Stimulated activated CD8-positive, alpha-beta memory T cell treated with anti-CD3 and anti-CD28 coated beads, Interleukin-7, amount 100 ng/mL, for 48 hours (primary cell): Measurements from ENCODE around the gene FRMD4A.

ENCODE experiments used
- DNase-seq, 2 donors: peaks; one replicate each; pipeline ENCODE4 v3.0.0-alpha.2; 2020; ENCODE audit warnings: low read depth in 1 of 2; ENCODE audit errors: extremely low read depth in 1 of 2

Gene FRMD4A

DNA sequence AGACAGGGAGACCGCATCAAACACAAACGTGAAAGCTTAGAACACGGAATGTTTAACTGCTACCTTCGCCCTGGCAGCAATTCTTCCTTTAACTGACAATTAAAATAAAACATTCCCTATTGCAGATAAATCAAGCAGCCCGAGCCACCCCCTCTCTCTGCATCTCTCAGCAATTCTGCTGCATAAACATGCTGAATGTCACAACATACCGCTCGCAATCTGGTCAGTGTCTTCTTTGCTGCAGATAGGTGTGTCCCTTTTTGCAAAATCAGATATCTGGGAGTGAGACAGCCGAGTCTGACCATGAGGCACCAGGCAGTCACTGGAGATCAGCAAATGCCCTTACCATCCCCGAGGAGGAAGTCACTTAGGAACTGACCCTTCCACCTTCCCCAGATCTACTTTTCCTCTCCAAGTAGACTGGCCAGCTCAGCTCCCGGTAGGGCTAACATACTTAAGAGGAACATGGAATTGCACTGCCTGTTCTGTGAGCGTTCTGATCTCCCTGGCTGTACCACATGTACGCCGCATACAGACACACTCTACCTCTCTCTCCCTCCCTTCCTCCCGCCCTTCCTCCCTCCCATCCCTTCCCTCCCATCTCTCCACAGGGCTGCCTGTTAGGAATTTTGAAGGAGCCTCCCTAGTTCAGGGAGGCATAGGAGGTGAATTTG, at the start of gene FRMD4A:
Gene FRMD4A, minus strand, starts transcription at position 537 of the 674 bp plus-strand sequence.
- DNase-seq, result no peak

- no peak for DNase-seq
These were observed 49.0 kb upstream of the FRMD4A start for GRCh38 chr10:14379556-14380280.

DNA sequence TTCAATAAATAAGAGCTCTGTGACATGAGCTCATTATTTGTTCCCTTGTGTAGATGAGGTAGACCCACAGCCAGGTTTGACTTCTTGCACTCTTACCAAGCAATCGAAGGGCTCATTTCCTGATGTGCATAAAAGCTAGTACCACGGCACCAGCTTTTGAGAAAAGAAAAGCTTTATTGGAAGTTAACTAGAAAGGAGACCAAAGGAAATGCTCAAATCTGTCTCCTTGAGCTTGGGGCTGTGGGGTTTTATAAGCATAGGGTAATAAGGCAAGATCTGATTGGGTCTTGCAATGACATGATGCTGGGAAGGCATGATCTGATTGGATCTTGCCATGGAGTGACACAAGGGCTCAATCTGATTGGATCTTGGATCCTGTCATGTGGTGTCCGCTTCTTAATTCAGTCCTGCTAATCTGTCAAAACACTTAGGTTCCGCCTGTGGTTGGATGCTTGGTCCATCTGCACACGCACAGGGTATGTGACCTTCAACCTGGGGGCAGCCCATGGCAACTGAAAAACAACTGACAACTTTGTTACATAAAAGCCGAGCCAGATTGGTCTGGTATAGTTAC, 47.8 kb upstream of the FRMD4A start:
- no peak for DNase-seq

GRCh38 chr10:14377591-14378175, 47.0 kb upstream of the FRMD4A start:
- no peak for DNase-seq

DNA sequence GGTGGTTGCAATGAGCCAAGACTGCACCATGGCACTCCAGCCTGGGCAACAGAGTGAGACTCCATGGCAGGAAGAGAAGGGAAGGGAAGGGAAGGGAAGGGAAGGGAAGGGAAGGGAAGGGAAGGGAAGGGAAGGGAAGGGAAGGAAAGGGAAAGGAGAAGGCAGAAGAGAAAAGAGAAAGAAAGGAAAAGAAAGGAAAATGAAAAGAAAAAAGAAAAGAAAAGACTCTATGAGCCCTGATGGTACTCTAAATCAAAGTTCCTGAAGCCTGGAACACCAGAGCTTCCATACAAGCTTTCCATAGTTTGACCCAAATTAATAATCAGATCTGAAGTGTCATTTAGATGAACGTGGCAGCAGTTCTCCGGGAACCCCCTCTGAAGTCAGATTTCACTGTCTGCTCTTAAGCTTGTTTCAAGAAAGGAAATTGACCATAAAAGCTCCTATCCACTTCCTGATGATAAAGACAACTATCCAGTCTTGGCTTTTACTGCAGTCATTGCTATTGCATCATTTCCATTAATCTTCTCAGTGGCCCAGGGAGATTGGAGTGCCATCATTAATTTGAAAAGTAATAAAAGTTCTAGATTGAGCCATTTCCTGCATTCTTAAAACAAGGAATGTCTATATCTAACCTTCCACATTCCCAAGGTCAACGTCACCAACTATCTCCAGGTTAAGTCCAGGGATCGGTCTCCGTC, 44.2 kb upstream of the FRMD4A start:
- DNase-seq, result no peak

DNA sequence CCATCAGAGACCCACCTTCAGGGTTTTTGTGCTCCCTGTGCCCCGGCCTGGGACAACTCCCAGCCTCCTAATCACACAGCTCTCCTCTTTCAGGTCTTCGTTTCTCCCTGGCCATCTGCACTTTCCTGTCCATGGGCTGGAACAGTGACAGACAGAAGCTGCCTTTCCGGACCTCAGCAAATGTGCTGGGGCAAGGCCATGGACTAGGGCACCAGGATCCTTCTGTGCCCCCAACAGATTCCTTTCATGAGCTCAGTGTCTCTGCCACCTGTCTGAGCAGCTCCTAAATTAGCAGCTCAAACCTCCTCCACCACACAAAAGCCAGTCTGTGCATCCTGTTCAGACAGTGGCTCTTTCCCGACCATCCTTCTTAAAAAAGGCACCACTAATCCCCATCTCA, 41.9 kb upstream of the FRMD4A start:
- DNase-seq, result no peak

- DNase-seq, result no peak
These were observed 40.9 kb upstream of the FRMD4A start for GRCh38 chr10:14371581-14371980.

DNA sequence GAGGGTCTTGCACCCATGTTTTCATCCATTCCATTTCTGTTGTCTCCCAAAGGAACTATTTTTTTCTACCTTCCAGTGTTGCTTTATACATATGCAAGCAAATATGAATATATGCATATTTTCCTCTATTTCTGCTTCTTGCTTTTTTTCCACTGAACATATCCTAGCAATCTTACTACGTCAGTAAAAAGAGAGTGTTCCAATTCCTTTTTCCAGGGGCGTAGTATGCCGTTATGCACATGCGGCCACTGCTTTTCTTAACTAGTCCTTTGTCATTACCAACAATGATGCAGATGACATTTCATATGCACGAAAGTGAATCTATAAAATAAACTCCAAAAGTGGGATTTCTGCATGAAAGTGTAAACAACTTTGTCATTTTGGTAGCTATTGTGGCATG, 40.2 kb upstream of the FRMD4A start:
- no peak for DNase-seq

- no peak for DNase-seq
These were observed 39.2 kb upstream of the FRMD4A start for GRCh38 chr10:14369906-14370305.

- DNase-seq, result no peak
These were observed 36.0 kb upstream of the FRMD4A start for GRCh38 chr10:14366760-14367159.

- no peak for DNase-seq
These were observed 34.5 kb upstream of the FRMD4A start for GRCh38 chr10:14365266-14365665.

- DNase-seq, result no peak
These were observed 31.4 kb upstream of the FRMD4A start for GRCh38 chr10:14362104-14362503.

GRCh38 chr10:14360961-14361360, 30.2 kb upstream of the FRMD4A start:
- no peak for DNase-seq

DNA sequence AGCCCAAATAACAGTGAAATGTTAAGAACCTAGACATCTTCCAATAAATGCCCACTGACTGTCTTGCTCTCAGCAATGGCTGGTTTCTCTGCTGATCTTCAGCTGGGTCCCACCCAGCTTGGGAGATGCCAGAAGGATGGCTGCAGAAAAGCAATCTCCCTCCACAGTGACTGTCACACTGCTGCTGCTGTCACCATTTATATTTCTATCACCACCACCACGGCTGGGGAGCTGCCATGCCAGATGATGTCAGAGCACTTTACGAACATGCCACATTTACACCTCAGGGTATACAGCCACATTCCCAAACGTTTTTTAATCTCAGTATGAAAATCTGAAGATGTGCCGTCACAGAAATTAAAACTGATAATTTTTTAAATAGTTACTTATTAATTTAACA, 29.8 kb upstream of the FRMD4A start:
- DNase-seq, result no peak

- DNase-seq, result no peak
These were observed 28.3 kb upstream of the FRMD4A start for GRCh38 chr10:14358886-14359573.

- DNase-seq, result no peak
These were observed 26.2 kb upstream of the FRMD4A start for GRCh38 chr10:14356921-14357320.

- no peak for DNase-seq
These were observed 25.0 kb upstream of the FRMD4A start for GRCh38 chr10:14355750-14356149.

DNA sequence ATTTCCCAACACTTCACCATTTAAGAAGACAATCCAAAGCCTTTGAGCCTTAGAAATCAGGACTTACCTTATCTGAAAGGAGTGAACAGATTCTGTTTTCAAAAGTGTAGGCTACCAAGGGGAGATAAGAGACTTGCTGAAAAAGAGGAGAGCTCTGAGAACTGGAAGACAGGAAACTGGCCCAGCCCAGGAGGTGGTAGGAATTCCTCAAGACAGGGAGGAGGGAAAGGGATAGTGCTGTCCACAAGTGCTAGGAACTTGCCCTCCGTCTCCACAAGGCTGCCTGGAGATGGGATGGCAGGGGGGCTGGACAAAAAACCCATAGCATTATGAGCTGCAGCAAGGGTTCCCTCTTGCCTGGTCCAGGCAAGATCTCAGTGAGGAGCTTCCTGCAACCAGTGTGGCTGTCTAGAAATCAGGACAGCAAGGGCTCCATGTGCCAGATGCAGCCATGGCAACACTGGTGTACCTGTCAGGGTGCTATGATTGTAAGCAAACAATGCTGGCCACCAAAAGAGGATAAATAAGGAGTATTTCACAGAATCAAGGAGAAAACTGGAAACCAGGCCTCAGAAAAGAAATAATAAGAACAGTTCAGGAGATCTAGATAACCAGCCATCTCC, 22.7 kb upstream of the FRMD4A start:
- DNase-seq, result no peak

- no peak for DNase-seq
These were observed 19.3 kb upstream of the FRMD4A start for GRCh38 chr10:14350006-14350405.

GRCh38 chr10:14349081-14349480, 18.4 kb upstream of the FRMD4A start:
- DNase-seq, result no peak
